GM12878 (cell line): Measurements from ENCODE around the gene MYO15B. TPM values are rescaled to one million over a fixed set of nuclear protein-coding genes. Genes with fewer than 3 reads are reported as not detected.

Experiments used
- ATAC-seq: fragments of 200-7000 bp; cut with Tn5 transposase; 3 replicates; pipeline ENCODE4 v1.9.1; 2020; ENCODE audit warnings: mild to moderate bottlenecking, moderate library complexity
- BruUV-seq: library from RNA; stranded (reverse); fragments of 400-500 nt; replicated peaks from 2 replicates; lab custom pipeline; 2021; lab: Mats Ljungman, UMichigan
- CTCF ChIA-PET: fragments of 300-600 bp; sonication (Branson Sonifier 250); formaldehyde crosslinking; extraction: SDS; loops from one replicate; lab custom pipeline; 2021; ENCODE audit warnings: inconsistent platforms; lab: Yijun Ruan, JAX
- POLR2A ChIA-PET: fragments of 350-600 bp; formaldehyde crosslinking; extraction: SDS; loops from one replicate; lab custom pipeline; 2021; ENCODE audit warnings: inconsistent platforms; lab: Charles Lee
- RAD21 ChIA-PET: fragments of 300-600 bp; sonication (Branson Sonifier 250); formaldehyde crosslinking; loops from one replicate; lab custom pipeline; 2023; ENCODE audit warnings: antibody characterized with exemption; ENCODE audit not compliant: unreplicated experiment; lab: Charles Lee
- SMC1A ChIA-PET: fragments of 300-600 bp; sonication (Branson Sonifier 250); formaldehyde crosslinking; loops from one replicate; lab custom pipeline; 2023; ENCODE audit not compliant: unreplicated experiment, uncharacterized antibody; lab: Charles Lee
- DNase-seq: peaks from one replicate; pipeline ENCODE4 v3.0.0-alpha.2; 2011; ENCODE audit warnings: low read depth, low spot score
- FAIRE-seq: peaks from 3 replicates; lab custom pipeline; 2011; peaks lifted over from hg19 to GRCh38; lab: Jason Lieb, UNC
- H2AFZ ChIP-seq: 2 replicates; pipeline ENCODE4 v1.6.0; 2011; ENCODE audit warnings: low read depth, low read length, control low read depth; ENCODE audit not compliant: control insufficient read depth
- H3K27ac ChIP-seq: 2 replicates; pipeline ENCODE4 v1.5.1; 2011; ENCODE audit warnings: control low read depth; ENCODE audit not compliant: control insufficient read depth, insufficient read depth
- H3K27me3 ChIP-seq, 2 experiments: replicated peaks in 1 of 2; 2 replicates each; pipeline versions ENCODE4 v1.6.0 to v1.6.1; 2011; ENCODE audit warnings: low read length in 1 of 2; ENCODE audit not compliant: control insufficient read depth in 2 of 2, insufficient read depth in 2 of 2
- H3K36me3 ChIP-seq, 2 experiments: 2 replicates each; pipeline ENCODE4 v1.5.1; 2011; ENCODE audit warnings: low read length in 1 of 2; ENCODE audit not compliant: control insufficient read depth in 2 of 2, insufficient read depth in 2 of 2
- H3K4me1 ChIP-seq: 2 replicates; pipeline ENCODE4 v1.6.1; 2011; ENCODE audit warnings: mild to moderate bottlenecking, low read length, moderate library complexity, mixed read lengths; ENCODE audit not compliant: control insufficient read depth, insufficient read depth
- H3K4me2 ChIP-seq: 2 replicates; pipeline ENCODE4 v1.6.0; 2011; ENCODE audit warnings: control low read depth; ENCODE audit not compliant: control insufficient read depth, insufficient read depth
- H3K4me3 ChIP-seq: fragments of 200-600 bp; sonication (generic); 2 replicates; pipeline ENCODE4 v1.5.1; 2016
- H3K79me2 ChIP-seq: 2 replicates; pipeline ENCODE4 v1.6.0; 2011; ENCODE audit warnings: low read length; ENCODE audit not compliant: control insufficient read depth, insufficient read depth
- H3K9ac ChIP-seq: 2 replicates; pipeline ENCODE4 v1.8.0; 2011; ENCODE audit warnings: low read length, control low read depth, mixed read lengths; ENCODE audit not compliant: control insufficient read depth, insufficient read depth
- H3K9me3 ChIP-seq: replicated peaks from 3 replicates; pipeline ENCODE4 v1.5.1; 2011; ENCODE audit warnings: mild to moderate bottlenecking, low read length; ENCODE audit not compliant: control insufficient read depth, insufficient read depth
- H4K20me1 ChIP-seq: 2 replicates; pipeline ENCODE4 v1.6.0; 2011; ENCODE audit not compliant: control insufficient read depth, insufficient read depth
- CTCF ChIP-seq, 3 experiments: IDR thresholded peaks in 2 of 3; conservative IDR thresholded peaks in 1 of 3; 2 replicates each; pipeline ENCODE4 v1.5.1; 2011; ENCODE audit warnings: low read depth in 3 of 3, low read length in 3 of 3, mild to moderate bottlenecking in 3 of 3, control low read depth in 2 of 3, moderate library complexity in 2 of 3, inconsistent platforms in 1 of 3, mixed read lengths in 1 of 3; ENCODE audit not compliant: control insufficient read depth in 2 of 3, insufficient read depth in 1 of 3; ENCODE audit errors: extremely low read depth in 1 of 3
- KDM1A ChIP-seq: fragments of 200-600 bp; sonication (generic); IDR thresholded peaks from 2 replicates; pipeline ENCODE4 v1.6.1; 2016; ENCODE audit warnings: borderline replicate concordance
- MTA2 ChIP-seq: fragments of 450-650 bp; IDR thresholded peaks from 2 replicates; pipeline ENCODE4 v1.6.1; 2016; ENCODE audit warnings: low read depth, mild to moderate bottlenecking, moderate library complexity
- NR2F1 ChIP-seq: fragments of 450-650 bp; conservative IDR thresholded peaks from 2 replicates; pipeline ENCODE4 v1.6.1; 2017; ENCODE audit warnings: mild to moderate bottlenecking
- RAD51 ChIP-seq: fragments of 450-650 bp; IDR thresholded peaks from 2 replicates; pipeline ENCODE4 v1.6.1; 2016; ENCODE audit warnings: moderate library complexity, mild to moderate bottlenecking, inconsistent platforms
- USF2 ChIP-seq: IDR thresholded peaks from 2 replicates; pipeline ENCODE4 v1.6.1; 2011; ENCODE audit warnings: low read depth, low read length, improper control_type of control experiment, borderline replicate concordance
- WRNIP1 ChIP-seq: IDR thresholded peaks from 2 replicates; pipeline ENCODE4 v1.6.1; 2011; ENCODE audit warnings: low read depth, low read length, improper control_type of control experiment, borderline replicate concordance
- YBX1 ChIP-seq: fragments of 450-650 bp; IDR thresholded peaks from 2 replicates; pipeline ENCODE4 v1.6.1; 2016; ENCODE audit warnings: antibody characterized with exemption
- ZBTB33 ChIP-seq: fragments of 450-650 bp; IDR thresholded peaks from 2 replicates; pipeline ENCODE4 v1.6.1; 2017; ENCODE audit warnings: mild to moderate bottlenecking
- WGBS: methylation state at CpG from one replicate; pipeline ENCODE4 v1.1.6; 2016; ENCODE audit warnings: low lambda C conversion rate; ENCODE audit not compliant: insufficient replicate concordance, insufficient coverage; ENCODE audit errors: missing lambda C conversion rate; 5-methylcytosine and 5-hydroxymethylcytosine counted together
- in situ Hi-C: fragments of 300-500 bp; cut with MboI; formaldehyde crosslinking; loops from 9 replicates; pipeline ENCODE4 v1.14.3; 2018; ENCODE audit warnings: mixed read lengths
- intact Hi-C: fragments of 100-400 bp; cut with micrococcal nuclease; formaldehyde crosslinking; loops from one replicate; pipeline ENCODE4 v1.14.2; 2022; ENCODE audit not compliant: unreplicated experiment
- polyA plus RNA-seq, 11 experiments: library from polyadenylated mRNA; depleted of rRNA in 4 of 11; unstranded in 6 of 11; stranded (reverse) in 5 of 11; fragments of >200 nt; fragmentation: Nextera tagmentation in 4 of 11; fragmentation: Illumina TruSeq in 1 of 11; extraction: Ambion mirVana in 4 of 11; extraction: Trizol in 1 of 11; gene quantifications; 1 replicate in 1 of 11; 2 replicates in 10 of 11; pipeline versions ENCODE4 v1.2.1 to v1.2.3, GENCODE V29; 2011 to 2016; ENCODE audit warnings: inconsistent platforms in 2 of 11, missing spikeins in 2 of 11, low read depth in 1 of 11
- total RNA-seq, 4 experiments: library from RNA; depleted of rRNA in 3 of 4; stranded (reverse); fragments of >200 nt in 3 of 4; fragmentation: Illumina TruSeq in 1 of 4; extraction: Trizol in 1 of 4; gene quantifications; 2 replicates each; pipeline versions ENCODE4 v1.2.1 to v1.2.3, GENCODE V29; 2013 to 2021
- TF ChIP-seq, protein P1 (sequence below): fragments of 450-650 bp; IDR thresholded peaks from 2 replicates; pipeline ENCODE4 v1.6.1; 2014; ENCODE audit warnings: mild to moderate bottlenecking

MYO15B gene
- total and polyA plus RNA-seq, 10 of the 15 experiments (the other 5 are each of a cell fraction or from before 2014, with no cell fraction given) = 0.67 to 15.4 (median 2.3) TPM; not detected in 1

- no peak for TF ChIP-seq CTCF (IDR thresholded peaks at IDR 0.05 in 2 of 3, conservative IDR thresholded peaks at IDR 0.05 in 1 of 3; ENCODE audit: control insufficient read depth in 2 of 3, extremely low read depth in 1 of 3, insufficient read depth in 1 of 3, low read depth in 3 of 3, low read length in 3 of 3)
Measured at GRCh38 chr17:75622771-75623273, 35.2 kb downstream of the MYO15B start (continued).

GRCh38 chr17:75623386-75623785 lies 35.8 kb downstream of the MYO15B start:
- CTCF ChIA-PET = interaction anchor here (0.9 to 2.0 kb wide), 4 partner anchors 9 to 128 kb away, joined by 3 to 11 read pairs (median 4); partner anchors contain the start of gene SMIM5
- Histone ChIP-seq H3K9me3 (no peaks in the 10 kb centered on the region), H4K20me1 (no peaks in the 10 kb centered on the region), H3K79me2 (no peaks in the 10 kb centered on the region), H3K9ac (no peak overlapping the region), H3K27me3 (no peaks in the 10 kb centered on the region), H3K4me2 (no peak overlapping the region), H3K4me1 (no peaks in the 10 kb centered on the region), H3K36me3 (no peaks in the 10 kb centered on the region), H3K4me3 (no peak overlapping the region), H2AFZ (no peak overlapping the region), H3K27ac (no peak overlapping the region)
- in situ Hi-C loops = no loop called here
- WGBS = 68% methylated on average over 9 of the region's 9 CpGs
- TF ChIP-seq RAD51 (no peak), USF2 (no peak), YBX1 (no peak), KDM1A (no peak), NR2F1 (no peak), MTA2 (no peak), WRNIP1 (no peak), ZBTB33 (no peak)
- TF ChIP-seq, protein P1, sequence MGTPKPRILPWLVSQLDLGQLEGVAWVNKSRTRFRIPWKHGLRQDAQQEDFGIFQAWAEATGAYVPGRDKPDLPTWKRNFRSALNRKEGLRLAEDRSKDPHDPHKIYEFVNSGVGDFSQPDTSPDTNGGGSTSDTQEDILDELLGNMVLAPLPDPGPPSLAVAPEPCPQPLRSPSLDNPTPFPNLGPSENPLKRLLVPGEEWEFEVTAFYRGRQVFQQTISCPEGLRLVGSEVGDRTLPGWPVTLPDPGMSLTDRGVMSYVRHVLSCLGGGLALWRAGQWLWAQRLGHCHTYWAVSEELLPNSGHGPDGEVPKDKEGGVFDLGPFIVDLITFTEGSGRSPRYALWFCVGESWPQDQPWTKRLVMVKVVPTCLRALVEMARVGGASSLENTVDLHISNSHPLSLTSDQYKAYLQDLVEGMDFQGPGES = no peak
- no TSS peak for BruUV-seq
- DNase-seq = no peak
- no peak for FAIRE-seq
- no peak for ATAC-seq
- RAD21 ChIA-PET = no interaction called here
- intact Hi-C loops = no loop called here
- POLR2A ChIA-PET = no interaction called here
- SMC1A ChIA-PET = no interaction called here
